HepG2 (cell line): ENCODE measurements around the gene RNASE8. TPM values are rescaled to one million over a fixed set of nuclear protein-coding genes. Genes with fewer than 3 reads are reported as not detected.

Experiments
- ATAC-seq: fragments of 200-7000 bp; cut with Tn5 transposase; 3 replicates; pipeline ENCODE4 v1.9.1; 2020; ENCODE audit warnings: mild to moderate bottlenecking, moderate library complexity
- BruUV-seq: library from RNA; stranded (reverse); fragments of 400-500 nt; replicated peaks from 2 replicates; lab custom pipeline; 2021; lab: Mats Ljungman, UMichigan
- CTCF ChIA-PET: fragments of 300-600 bp; formaldehyde crosslinking; extraction: SDS; loops from one replicate; lab custom pipeline; 2021; ENCODE audit warnings: low total read pairs, inconsistent platforms, low intra/inter-chr PET ratio; lab: Yijun Ruan, JAX
- POLR2A ChIA-PET: fragments of 350-600 bp; sonication (Branson Sonifier 250); formaldehyde crosslinking; loops from one replicate; lab custom pipeline; 2020; ENCODE audit warnings: antibody characterized with exemption, inconsistent platforms; lab: Yijun Ruan, JAX
- DNase-seq: peaks from one replicate; pipeline ENCODE4 v3.0.0-alpha.2; 2015; ENCODE audit warnings: low spot score
- FAIRE-seq: peaks from 3 replicates; lab custom pipeline; 2011; peaks lifted over from hg19 to GRCh38; lab: Jason Lieb, UNC
- H2AFZ ChIP-seq: one replicate; pipeline ENCODE4 v1.6.1; 2011; ENCODE audit warnings: low read length, inconsistent platforms
- H3K27ac ChIP-seq: fragments of 300-600 bp; 3 replicates; pipeline ENCODE4 v1.8.0; 2011; ENCODE audit warnings: mixed run types, mild to moderate bottlenecking, mixed read lengths, low read length, inconsistent platforms; ENCODE audit not compliant: insufficient read depth; ENCODE audit errors: extremely low read length
- H3K27me3 ChIP-seq, 2 experiments: fragments of 200-600 bp in 1 of 2; 2 replicates in 1 of 2; 3 replicates in 1 of 2; pipeline versions ENCODE4 v1.6.0 to v1.8.0; 2011; ENCODE audit warnings: low read length in 2 of 2, mild to moderate bottlenecking in 2 of 2, moderate library complexity in 2 of 2, inconsistent platforms in 1 of 2; ENCODE audit not compliant: insufficient read depth in 2 of 2, control insufficient read depth in 1 of 2
- H3K36me3 ChIP-seq, 2 experiments: fragments of 200-600 bp in 1 of 2; replicated peaks in 1 of 2; 2 replicates in 1 of 2; 3 replicates in 1 of 2; pipeline versions ENCODE4 v1.5.1 to v1.8.0; 2011; ENCODE audit warnings: low read length in 2 of 2, inconsistent platforms in 1 of 2; ENCODE audit not compliant: insufficient read depth in 2 of 2, control insufficient read depth in 1 of 2
- H3K4me1 ChIP-seq: 2 replicates; pipeline ENCODE4 v1.5.1; 2012; ENCODE audit warnings: low read length, inconsistent platforms; ENCODE audit not compliant: insufficient read depth
- H3K4me2 ChIP-seq: 2 replicates; pipeline ENCODE4 v1.6.0; 2011; ENCODE audit warnings: low read depth, low read length, inconsistent platforms
- H3K4me3 ChIP-seq, 3 experiments: fragments of 200-600 bp in 1 of 3; sonication (generic), shearing (Covaris generic) in 1 of 3; replicated peaks in 1 of 3; 2 replicates each; pipeline ENCODE4 v1.5.1; 2011 to 2016; ENCODE audit warnings: low read length in 3 of 3, inconsistent platforms in 2 of 3, low read depth in 2 of 3, mild to moderate bottlenecking in 2 of 3, control low read depth in 1 of 3, mixed read lengths in 1 of 3; ENCODE audit not compliant: insufficient read depth in 1 of 3
- H3K79me2 ChIP-seq: one replicate; pipeline ENCODE4 v1.6.1; 2011; ENCODE audit warnings: low read length, inconsistent platforms; ENCODE audit not compliant: insufficient read depth
- H3K9ac ChIP-seq: 2 replicates; pipeline ENCODE4 v1.6.0; 2011; ENCODE audit warnings: mild to moderate bottlenecking, low read depth, low read length, inconsistent platforms; ENCODE audit not compliant: insufficient read depth
- H3K9me3 ChIP-seq: 2 replicates; pipeline ENCODE4 v1.5.1; 2012; ENCODE audit warnings: mild to moderate bottlenecking, low read length
- H4K20me1 ChIP-seq: 2 replicates; pipeline ENCODE4 v1.6.0; 2011; ENCODE audit warnings: inconsistent platforms, mild to moderate bottlenecking, low read length, moderate library complexity; ENCODE audit not compliant: insufficient read depth
- ARID2 ChIP-seq: sonication (generic); formaldehyde crosslinking; IDR thresholded peaks from 2 replicates; pipeline ENCODE4 v1.8.1; 2022; ENCODE audit warnings: mild to moderate bottlenecking, missing genetic modification reagents, borderline replicate concordance
- HNF1A ChIP-seq, 2 experiments: sonication (generic) in 1 of 2; formaldehyde crosslinking in 1 of 2; IDR thresholded peaks; 2 replicates each; pipeline versions ENCODE4 v1.4.0 to v1.6.1; 2016 to 2020; ENCODE audit warnings: borderline replicate concordance in 1 of 2, low read depth in 1 of 2, mild to moderate bottlenecking in 1 of 2, missing genetic modification reagents in 1 of 2
- MXD1 ChIP-seq: sonication (generic); formaldehyde crosslinking; IDR thresholded peaks from 2 replicates; pipeline ENCODE4 v1.4.0; 2020; ENCODE audit warnings: mild to moderate bottlenecking, missing genetic modification reagents
- TRAFD1 ChIP-seq: sonication (generic); formaldehyde crosslinking; IDR thresholded peaks from 2 replicates; pipeline ENCODE4 v1.5.1; 2020; ENCODE audit warnings: missing genetic modification reagents, mild to moderate bottlenecking, borderline replicate concordance
- ZFP91 ChIP-seq: sonication (generic); formaldehyde crosslinking; IDR thresholded peaks from 2 replicates; pipeline ENCODE4 v1.9.0; 2022; ENCODE audit warnings: missing genetic modification reagents, mild to moderate bottlenecking, borderline replicate concordance
- ZNF432 ChIP-seq: sonication (generic); formaldehyde crosslinking; IDR thresholded peaks from 2 replicates; pipeline ENCODE4 v1.5.0; 2020; ENCODE audit warnings: missing genetic modification reagents, mild to moderate bottlenecking, borderline replicate concordance
- ZSCAN31 ChIP-seq: sonication (generic); formaldehyde crosslinking; IDR thresholded peaks from 2 replicates; pipeline ENCODE4 v1.5.0; 2020; ENCODE audit warnings: low read depth, mild to moderate bottlenecking, missing genetic modification reagents
- WGBS: methylation state at CpG from one replicate; pipeline ENCODE4 v1.1.6; 2017; ENCODE audit warnings: low lambda C conversion rate; 5-methylcytosine and 5-hydroxymethylcytosine counted together
- in situ Hi-C: cut with HindIII; loops from 2 replicates; pipeline ENCODE4 v1.10.0; 2017; ENCODE audit warnings: low pct_unique_long_range_greater_than_20kb; ENCODE audit not compliant: extremely low pct_ligation_motif_present
- intact Hi-C: fragments of 100-400 bp; cut with micrococcal nuclease; formaldehyde crosslinking; loops from one replicate; pipeline ENCODE4 v1.10.0; 2022; ENCODE audit not compliant: unreplicated experiment
- polyA plus RNA-seq, 8 experiments: library from polyadenylated mRNA; depleted of rRNA in 3 of 8; stranded (reverse) in 7 of 8; unstranded in 1 of 8; fragments of >200 nt; fragmentation: Illumina TruSeq in 4 of 8; extraction: Trizol in 4 of 8; gene quantifications; 2 replicates each; pipeline versions ENCODE4 v1.2.1 to v1.2.3, GENCODE V29; 2011 to 2016; ENCODE audit warnings: low read depth in 4 of 8, missing spikeins in 1 of 8, mixed read lengths in 1 of 8; ENCODE audit not compliant: insufficient read depth in 1 of 8
- total RNA-seq, 5 experiments: library from RNA; depleted of rRNA; stranded (reverse); fragments of >200 nt; fragmentation: Illumina TruSeq; extraction: Trizol; gene quantifications; 2 replicates each; pipeline ENCODE4 v1.2.3, GENCODE V29; 2016; ENCODE audit warnings: low read depth in 1 of 5
- TF ChIP-seq, protein P1 (sequence below): sonication (generic); formaldehyde crosslinking; IDR thresholded peaks from 2 replicates; pipeline ENCODE4 v1.4.0; 2020; ENCODE audit warnings: missing genetic modification reagents, mild to moderate bottlenecking, borderline replicate concordance

The RNASE8 gene
- total and polyA plus RNA-seq, 2 of the 13 experiments (the other 11 are each of a cell fraction or from before 2014, with no cell fraction given) = not detected

GRCh38 chr14:21101802-21102413, 44.3 kb downstream of the RNASE8 start:
- Histone ChIP-seq H3K4me1 (peaks cover 76% of the 10 kb centered on the region), H3K27me3 (no peaks in the 10 kb centered on the region; a peak in 1 of 5 replicates), H2AFZ (no peak overlapping the region), H3K9me3 (no peaks in the 10 kb centered on the region), H3K36me3 (no peaks in the 10 kb centered on the region), H3K27ac (no peak overlapping the region), H3K79me2 (peaks cover 21% of the 10 kb centered on the region), H3K4me2 (peak overlapping the region; percentile 94), H4K20me1 (no peaks in the 10 kb centered on the region), H3K4me3 (peak overlapping the region in 1 of 3 experiments; percentile 82; a peak in 1 of 6 replicates), H3K9ac (0 out of 2 replicates have a peak overlapping the region, but pooled peaks have one; percentile 95)
- in situ Hi-C loops = loop anchor here (5.0 kb wide), 2 partner anchors 35 to 85 kb away; no protein-coding TSS in a partner anchor
- intact Hi-C loops = no loop called here
- FAIRE-seq (no peak), DNase-seq (no peak), ATAC-seq (no peak)
- no peak for TF ChIP-seq HNF1A (IDR thresholded peaks at IDR 0.05; ENCODE audit: low read depth)
- no peak for TF ChIP-seq HNF1A (CRISPR knock-in tag; IDR thresholded peaks at IDR 0.05; ENCODE audit: borderline replicate concordance)
- TF ChIP-seq, protein P1, sequence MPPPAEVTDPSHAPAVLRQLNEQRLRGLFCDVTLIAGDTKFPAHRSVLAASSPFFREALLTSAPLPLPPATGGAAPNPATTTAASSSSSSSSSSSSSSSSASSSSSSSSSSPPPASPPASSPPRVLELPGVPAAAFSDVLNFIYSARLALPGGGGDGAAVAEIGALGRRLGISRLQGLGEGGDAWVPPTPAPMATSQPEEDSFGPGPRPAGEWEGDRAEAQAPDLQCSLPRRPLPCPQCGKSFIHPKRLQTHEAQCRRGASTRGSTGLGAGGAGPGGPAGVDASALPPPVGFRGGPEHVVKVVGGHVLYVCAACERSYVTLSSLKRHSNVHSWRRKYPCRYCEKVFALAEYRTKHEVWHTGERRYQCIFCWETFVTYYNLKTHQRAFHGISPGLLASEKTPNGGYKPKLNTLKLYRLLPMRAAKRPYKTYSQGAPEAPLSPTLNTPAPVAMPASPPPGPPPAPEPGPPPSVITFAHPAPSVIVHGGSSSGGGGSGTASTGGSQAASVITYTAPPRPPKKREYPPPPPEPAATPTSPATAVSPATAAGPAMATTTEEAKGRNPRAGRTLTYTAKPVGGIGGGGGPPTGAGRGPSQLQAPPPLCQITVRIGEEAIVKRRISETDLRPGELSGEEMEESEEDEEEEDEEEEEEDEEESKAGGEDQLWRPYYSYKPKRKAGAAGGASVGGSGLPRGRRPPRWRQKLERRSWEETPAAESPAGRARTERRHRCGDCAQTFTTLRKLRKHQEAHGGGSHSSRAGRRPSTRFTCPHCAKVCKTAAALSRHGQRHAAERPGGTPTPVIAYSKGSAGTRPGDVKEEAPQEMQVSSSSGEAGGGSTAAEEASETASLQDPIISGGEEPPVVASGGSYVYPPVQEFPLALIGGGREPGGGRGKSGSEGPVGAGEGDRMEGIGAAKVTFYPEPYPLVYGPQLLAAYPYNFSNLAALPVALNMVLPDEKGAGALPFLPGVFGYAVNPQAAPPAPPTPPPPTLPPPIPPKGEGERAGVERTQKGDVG (CRISPR knock-in tag) = no peak
- TF ChIP-seq ZFP91 (CRISPR knock-in tag) = 0 out of 2 replicates have a peak, but pooled peaks have one; percentile 48
- 0 out of 2 replicates have a peak, but pooled peaks have one; percentile 8 for TF ChIP-seq MXD1 (CRISPR knock-in tag)
- no peak for TF ChIP-seq ZSCAN31
- no peak for TF ChIP-seq TRAFD1 (CRISPR knock-in tag)
- TF ChIP-seq ZNF432 (CRISPR knock-in tag) = 0 out of 2 replicates have a peak, but pooled peaks have one; percentile 40
- no peak for TF ChIP-seq ARID2 (CRISPR knock-in tag)
- BruUV-seq = no TSS peak
- WGBS = 89% methylated on average over 8 of the region's 8 CpGs
- CTCF ChIA-PET = interaction anchor here (8.0 kb wide), 1 partner anchor 9 kb away, joined by 320 read pairs; the partner anchor contains the start of gene ZNF219
- POLR2A ChIA-PET = interaction anchor here (3.7 to 6.5 kb wide), 3 partner anchors 7 to 87 kb away, joined by 41 to 141 read pairs (median 91); partner anchors contain the start of gene ARHGEF40
